Measurements from ENCODE around the gene VGLL3.

VGLL3 gene

DNA sequence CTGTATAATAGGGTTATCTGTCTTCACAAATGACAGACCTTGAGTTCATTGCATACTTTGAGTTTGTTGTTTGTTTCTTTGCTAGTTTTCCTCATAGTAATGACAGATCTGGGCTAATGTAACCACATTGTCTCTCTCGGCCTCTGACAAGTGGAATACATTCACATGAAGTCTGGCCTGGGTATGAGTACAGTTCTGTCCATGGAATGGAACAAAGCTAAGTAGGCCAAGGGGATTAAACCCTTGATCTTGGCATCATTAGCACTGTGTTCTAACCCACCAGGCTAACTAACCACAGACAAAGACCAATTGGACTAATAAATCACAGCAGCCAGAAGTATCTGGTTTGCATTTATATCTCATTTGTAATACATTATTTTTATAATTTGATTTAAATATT lies 7.6 kb upstream of the VGLL3 start:
- no peak for DNase-seq (ENCODE audit: extremely low read depth, low read depth)
- TF ChIP-seq, protein P1, sequence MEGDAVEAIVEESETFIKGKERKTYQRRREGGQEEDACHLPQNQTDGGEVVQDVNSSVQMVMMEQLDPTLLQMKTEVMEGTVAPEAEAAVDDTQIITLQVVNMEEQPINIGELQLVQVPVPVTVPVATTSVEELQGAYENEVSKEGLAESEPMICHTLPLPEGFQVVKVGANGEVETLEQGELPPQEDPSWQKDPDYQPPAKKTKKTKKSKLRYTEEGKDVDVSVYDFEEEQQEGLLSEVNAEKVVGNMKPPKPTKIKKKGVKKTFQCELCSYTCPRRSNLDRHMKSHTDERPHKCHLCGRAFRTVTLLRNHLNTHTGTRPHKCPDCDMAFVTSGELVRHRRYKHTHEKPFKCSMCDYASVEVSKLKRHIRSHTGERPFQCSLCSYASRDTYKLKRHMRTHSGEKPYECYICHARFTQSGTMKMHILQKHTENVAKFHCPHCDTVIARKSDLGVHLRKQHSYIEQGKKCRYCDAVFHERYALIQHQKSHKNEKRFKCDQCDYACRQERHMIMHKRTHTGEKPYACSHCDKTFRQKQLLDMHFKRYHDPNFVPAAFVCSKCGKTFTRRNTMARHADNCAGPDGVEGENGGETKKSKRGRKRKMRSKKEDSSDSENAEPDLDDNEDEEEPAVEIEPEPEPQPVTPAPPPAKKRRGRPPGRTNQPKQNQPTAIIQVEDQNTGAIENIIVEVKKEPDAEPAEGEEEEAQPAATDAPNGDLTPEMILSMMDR (IDR thresholded peaks at IDR 0.05; ENCODE audit: low read depth, low read length, missing control alignments), result no peak
- H3K4me3 ChIP-seq (replicated peaks; ENCODE audit: low read depth, low read length), result no peak overlapping the region

DNA sequence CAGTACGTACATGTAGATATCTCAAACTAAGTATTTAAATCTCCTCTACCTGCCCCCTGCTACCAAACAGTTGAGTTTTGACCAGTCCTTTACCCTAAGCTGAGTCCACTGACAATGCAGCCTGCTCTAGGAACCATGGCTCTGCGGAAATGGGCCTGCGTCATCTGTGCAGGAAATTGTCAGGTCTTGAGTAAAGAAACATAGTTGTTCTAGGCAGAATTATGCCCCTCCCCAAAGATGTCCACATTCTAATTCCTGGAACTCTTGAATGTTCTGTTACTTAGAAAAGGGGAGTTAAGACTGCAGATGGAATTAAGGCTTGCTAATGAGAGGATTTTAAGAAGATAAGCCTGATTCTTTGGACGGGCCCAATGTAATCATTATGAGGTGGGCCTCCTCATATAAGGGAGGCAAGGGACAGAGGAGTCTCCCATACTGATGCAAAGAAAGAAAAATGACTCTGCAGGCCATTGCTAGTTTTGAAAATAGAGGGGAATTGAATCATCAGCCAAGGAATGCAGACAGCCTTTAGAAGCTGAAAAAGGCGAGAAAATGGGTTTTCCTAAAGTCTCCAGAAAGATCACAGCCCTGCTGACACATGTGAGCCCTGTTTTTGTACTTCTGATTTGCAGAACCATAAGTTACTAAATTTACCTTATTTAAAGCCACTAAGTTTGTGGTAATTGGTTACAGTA lies 5.5 kb upstream of the VGLL3 start:
- H3K4me3 ChIP-seq (replicated peaks; ENCODE audit: low read depth, low read length), result no peak overlapping the region
- DNase-seq (ENCODE audit: extremely low read depth, low read depth), result no peak
- TF ChIP-seq, protein P1 (IDR thresholded peaks at IDR 0.05; ENCODE audit: low read depth, low read length, missing control alignments), result no peak

DNA sequence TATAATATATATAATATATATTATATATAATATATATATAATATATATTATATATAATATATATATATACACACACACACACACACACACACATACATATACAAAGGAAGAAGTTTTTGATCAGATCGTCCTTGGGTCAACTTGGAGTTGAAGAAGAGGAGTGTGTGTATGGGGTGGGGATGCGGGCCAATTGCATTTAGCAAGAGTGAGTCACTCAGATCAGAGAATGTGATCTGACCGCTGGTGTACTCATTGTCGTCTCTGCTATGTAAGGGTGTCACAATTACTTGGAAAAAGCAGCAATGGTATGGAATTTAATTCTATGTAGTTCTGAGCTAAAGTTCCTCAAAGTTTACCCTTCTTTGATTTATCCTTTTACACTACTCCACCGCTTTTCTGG lies 4.6 kb upstream of the VGLL3 start:
- no peak for DNase-seq (ENCODE audit: extremely low read depth, low read depth)
- H3K4me3 ChIP-seq (replicated peaks; ENCODE audit: low read depth, low read length), result no peak overlapping the region
- TF ChIP-seq, protein P1 (IDR thresholded peaks at IDR 0.05; ENCODE audit: low read depth, low read length, missing control alignments), result no peak

DNA sequence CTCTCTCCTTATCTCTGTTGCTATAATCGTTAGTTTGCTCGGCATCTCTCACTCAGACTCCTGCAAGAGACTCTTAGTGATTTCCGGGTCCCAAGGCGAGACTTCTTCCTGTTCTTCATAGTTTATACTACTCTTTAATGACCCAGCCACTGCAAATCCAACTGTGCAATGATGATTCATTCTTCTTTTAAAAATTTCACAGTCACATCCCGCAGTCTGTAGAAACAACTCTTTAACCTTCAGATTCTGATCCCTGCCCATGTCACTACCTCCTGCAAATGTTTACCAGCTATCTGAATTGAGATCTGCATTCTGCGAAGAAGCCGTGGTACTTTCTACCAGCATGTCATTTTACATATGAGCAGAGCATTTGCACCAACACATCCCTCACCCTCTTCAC lies 2.8 kb upstream of the VGLL3 start:
- H3K4me3 ChIP-seq (replicated peaks; ENCODE audit: low read depth, low read length), result peak overlapping the region; percentile 8; the same call in 1 of the 2 replicates
- TF ChIP-seq, protein P1 (IDR thresholded peaks at IDR 0.05; ENCODE audit: low read depth, low read length, missing control alignments), result no peak
- no peak for DNase-seq (ENCODE audit: extremely low read depth, low read depth)

DNA sequence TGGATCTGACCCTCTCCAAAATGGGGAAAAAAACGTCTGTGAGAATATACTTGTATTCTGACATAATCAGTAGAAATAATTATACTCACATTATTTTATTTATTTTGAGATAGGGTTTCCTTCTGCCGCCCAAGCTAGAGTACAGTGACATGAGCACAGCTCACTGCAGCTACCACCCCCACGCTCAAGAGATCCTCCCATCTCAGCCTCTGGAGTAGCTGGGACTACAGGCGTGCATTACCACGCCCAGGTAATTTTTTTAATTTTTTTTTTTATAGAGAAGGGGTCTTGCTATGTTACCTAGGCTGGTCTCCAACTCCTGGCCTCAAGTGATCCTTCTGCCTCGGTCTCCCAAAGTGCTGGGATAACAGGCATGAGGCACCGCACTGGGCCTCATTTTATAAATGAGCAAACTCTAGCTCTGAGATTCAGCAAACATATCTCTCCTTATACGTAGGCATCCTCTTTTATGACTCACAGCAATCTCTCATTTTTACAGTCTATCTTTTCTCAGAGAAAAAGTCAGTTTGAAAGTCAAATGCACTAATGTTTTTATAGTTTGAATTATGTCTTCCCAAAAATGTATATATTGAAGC lies 989 bp upstream of the VGLL3 start:
- peak overlapping the region; percentile 70 for H3K4me3 ChIP-seq (replicated peaks; ENCODE audit: low read depth, low read length)
- no peak for DNase-seq (ENCODE audit: extremely low read depth, low read depth)
- TF ChIP-seq, protein P1 (IDR thresholded peaks at IDR 0.05; ENCODE audit: low read depth, low read length, missing control alignments), result no peak

DNA sequence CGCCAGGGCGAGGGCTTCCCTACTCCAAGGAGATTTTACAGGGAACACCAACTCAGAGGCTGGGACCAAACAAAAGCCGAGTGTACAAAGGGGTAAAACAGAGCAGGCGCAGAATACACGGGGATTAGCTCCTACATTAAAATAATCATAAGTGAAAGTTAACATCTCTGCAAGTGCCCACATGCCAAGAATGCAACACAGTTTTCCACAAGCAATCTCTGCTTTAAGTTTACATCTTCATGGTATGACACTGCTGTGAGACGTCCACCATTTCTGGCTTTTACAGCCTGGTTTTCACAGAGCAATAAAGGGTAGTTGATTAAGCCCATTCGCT lies 500 bp upstream of the VGLL3 start:
- DNase-seq (ENCODE audit: extremely low read depth, low read depth), result no peak
- H3K4me3 ChIP-seq (replicated peaks; ENCODE audit: low read depth, low read length), result peak overlapping the region; percentile 70
- TF ChIP-seq, protein P1 (IDR thresholded peaks at IDR 0.05; ENCODE audit: low read depth, low read length, missing control alignments), result no peak
